ENCODE measurements around the gene ACSS1.

DNA sequence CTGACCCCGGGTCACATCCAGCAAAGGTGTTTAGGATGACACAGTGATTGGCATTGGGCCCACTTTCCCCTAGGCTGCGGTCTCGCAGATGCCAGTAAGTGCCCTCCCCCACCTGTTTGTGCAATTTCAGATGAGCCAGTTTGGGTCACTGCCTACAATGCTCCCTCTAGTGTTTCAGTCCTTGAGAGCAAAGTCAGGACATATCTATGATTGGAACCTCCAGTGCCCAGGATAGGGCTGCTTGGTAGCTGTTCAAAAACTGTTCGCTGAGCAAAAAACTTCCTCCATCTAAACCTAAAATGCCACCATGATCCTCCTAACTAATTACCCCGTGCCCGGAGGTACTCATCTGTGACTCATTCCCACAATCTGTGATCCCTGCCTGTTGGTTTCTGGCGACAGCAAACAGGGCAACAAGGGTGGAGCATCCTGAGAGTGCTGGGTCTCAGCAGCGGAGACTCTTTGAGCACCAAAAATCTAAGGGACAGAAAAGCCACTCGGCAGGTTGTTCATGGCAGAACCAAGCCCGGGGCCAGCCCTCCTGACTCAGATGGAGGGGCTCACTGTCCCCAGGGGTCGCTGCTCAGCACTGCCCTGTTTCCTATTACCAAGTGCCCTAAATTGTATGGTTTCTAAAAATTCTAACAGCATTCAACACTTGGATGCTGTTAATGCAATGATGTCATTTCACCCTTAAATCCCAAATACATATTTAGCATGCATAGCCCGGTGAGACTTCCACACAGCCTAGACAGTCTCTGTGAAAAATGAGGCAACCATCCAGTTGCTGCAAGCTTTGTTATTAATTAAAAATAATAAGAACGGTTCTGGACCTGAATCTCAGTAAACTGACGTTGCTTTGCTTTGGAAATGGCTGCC, 19.0 kb upstream of the ACSS1 start:
- TF ChIP-seq CTCF (IDR thresholded peaks at IDR 0.05) = no peak
- no peak for TF ChIP-seq POLR2A (IDR thresholded peaks at IDR 0.05)
